NCI-H446 (cell line): ENCODE measurements around the gene VCL.
"Not testable (repeated sequence)": the region's sequence is repeated elsewhere in the genome, so short reads cannot be mapped to it uniquely, and the experiment has no call there.

ENCODE experiments used
- DNase-seq, 2 experiments: peaks; one replicate each; lab custom pipeline; 2025; lab: John Stamatoyannopoulos, UW

The VCL gene

GRCh38 chr10:73997787-73998622, at the start of gene VCL:
VCL (plus strand) TSS chr10:73998116; CDS start chr10:73998208, 92 bp downstream.
- DNase-seq = peak; percentile 87 to 97

GRCh38 chr10:73948947-73949633, 48.8 kb upstream of the VCL start:
- DNase-seq = no peak

- no peak for DNase-seq
These were observed 47.6 kb upstream of the VCL start for GRCh38 chr10:73950155-73950948.

GRCh38 chr10:73953665-73954064, 44.3 kb upstream of the VCL start:
- no peak for DNase-seq

- no peak for DNase-seq
These were observed 43.2 kb upstream of the VCL start for GRCh38 chr10:73954737-73955136.

GRCh38 chr10:73955719-73956118, 42.2 kb upstream of the VCL start:
- DNase-seq = no peak

GRCh38 chr10:73956476-73957359, 41.2 kb upstream of the VCL start:
- no peak for DNase-seq

- no peak for DNase-seq
These were observed 38.3 kb upstream of the VCL start for GRCh38 chr10:73959484-73960243.

- no peak for DNase-seq
These were observed 35.5 kb upstream of the VCL start for GRCh38 chr10:73962386-73962785.

- DNase-seq = not testable (repeated sequence)
These were observed 34.4 kb upstream of the VCL start for GRCh38 chr10:73963533-73963932.

GRCh38 chr10:73964743-73965142, 33.2 kb upstream of the VCL start:
- DNase-seq = peak in 1 of 2 experiments; percentile 18

- DNase-seq = not testable (repeated sequence)
These were observed 32.5 kb upstream of the VCL start for GRCh38 chr10:73965267-73965889.

- DNase-seq = peak; percentile 3 to 79
These were observed 31.8 kb upstream of the VCL start for GRCh38 chr10:73965890-73966768.

- DNase-seq = no peak
These were observed 30.9 kb upstream of the VCL start for GRCh38 chr10:73967022-73967429.

- no peak for DNase-seq
These were observed 30.4 kb upstream of the VCL start for GRCh38 chr10:73967544-73967943.

GRCh38 chr10:73968098-73968521, 29.8 kb upstream of the VCL start:
- no peak for DNase-seq

- DNase-seq = no peak
These were observed 28.6 kb upstream of the VCL start for GRCh38 chr10:73969224-73969841.

GRCh38 chr10:73970845-73971244, 27.1 kb upstream of the VCL start:
- DNase-seq = no peak
